ENCODE measurements around the gene RAB3IP.

The RAB3IP gene

GRCh38 chr12:69738351-69739286 is at the start of gene RAB3IP:
TSS of gene RAB3IP (plus strand) at chr12:69738860. CDS start at chr12:69755409, 16,549 bp downstream.
- in situ Hi-C loops (cut with MboI; ENCODE audit: low sequenced_read_pairs, unreplicated experiment) = no loop called here
- DNase-seq (ENCODE audit: low spot score) = peak; percentile 99
- peak; percentile 86 for TF ChIP-seq CTCF (IDR thresholded peaks at IDR 0.05; ENCODE audit: borderline replicate concordance, control extremely low read depth, extremely low read depth, insufficient read depth, missing control alignments)

- no peak for TF ChIP-seq CTCF (IDR thresholded peaks at IDR 0.05; ENCODE audit: borderline replicate concordance, control extremely low read depth, extremely low read depth, insufficient read depth, missing control alignments)
- no peak for DNase-seq (ENCODE audit: low spot score)
- in situ Hi-C loops (cut with MboI; ENCODE audit: low sequenced_read_pairs, unreplicated experiment) = no loop called here
Measured at GRCh38 chr12:69689638-69690037, 49.0 kb upstream of the RAB3IP start.

GRCh38 chr12:69694123-69694522 is 44.5 kb upstream of the RAB3IP start:
- in situ Hi-C loops (cut with MboI; ENCODE audit: low sequenced_read_pairs, unreplicated experiment) = no loop called here
- no peak for DNase-seq (ENCODE audit: low spot score)
- TF ChIP-seq CTCF (IDR thresholded peaks at IDR 0.05; ENCODE audit: borderline replicate concordance, control extremely low read depth, extremely low read depth, insufficient read depth, missing control alignments) = no peak

- no peak for TF ChIP-seq CTCF (IDR thresholded peaks at IDR 0.05; ENCODE audit: borderline replicate concordance, control extremely low read depth, extremely low read depth, insufficient read depth, missing control alignments)
- no peak for DNase-seq (ENCODE audit: low spot score)
- in situ Hi-C loops (cut with MboI; ENCODE audit: low sequenced_read_pairs, unreplicated experiment) = no loop called here
Measured at GRCh38 chr12:69698054-69698453, 40.6 kb upstream of the RAB3IP start.

GRCh38 chr12:69698769-69699540 is 39.7 kb upstream of the RAB3IP start, which contains the start of gene BEST3:
TSS of gene BEST3 (minus strand) at chr12:69699303. CDS start at chr12:69697798, 1,505 bp downstream.
- TF ChIP-seq CTCF (IDR thresholded peaks at IDR 0.05; ENCODE audit: borderline replicate concordance, control extremely low read depth, extremely low read depth, insufficient read depth, missing control alignments) = no peak
- in situ Hi-C loops (cut with MboI; ENCODE audit: low sequenced_read_pairs, unreplicated experiment) = no loop called here
- no peak for DNase-seq (ENCODE audit: low spot score)

- DNase-seq (ENCODE audit: low spot score) = no peak
- in situ Hi-C loops (cut with MboI; ENCODE audit: low sequenced_read_pairs, unreplicated experiment) = no loop called here
- TF ChIP-seq CTCF (IDR thresholded peaks at IDR 0.05; ENCODE audit: borderline replicate concordance, control extremely low read depth, extremely low read depth, insufficient read depth, missing control alignments) = no peak
Measured at GRCh38 chr12:69701826-69702225, 36.8 kb upstream of the RAB3IP start.
